ENCODE data around the gene ALKBH7. TPM values are rescaled to one million over a fixed set of nuclear protein-coding genes. Genes with fewer than 3 reads are reported as not detected.

The ALKBH7 gene
- total and polyA plus RNA-seq, 2 of the 13 experiments (the other 11 are each of a cell fraction or from before 2014, with no cell fraction given) = 29.6 to 45.9 TPM

GRCh38 chr19:6393074-6393982 lies 20.7 kb downstream of the ALKBH7 start, which contains the start of gene GTF2F1 (continued):
- TF ChIP-seq SNAPC4 (CRISPR knock-in tag; IDR thresholded peaks at IDR 0.05) = peak; percentile 28; the same call in 1 of the 2 replicates
- no peak; the same call in 1 of the 2 replicates for TF ChIP-seq JUN (CRISPR knock-in tag; IDR thresholded peaks at IDR 0.05)
- no peak for TF ChIP-seq TCF7L2 (IDR thresholded peaks at IDR 0.05; ENCODE audit: low read depth, low read length)
- TF ChIP-seq SMARCC2 (IDR thresholded peaks at IDR 0.05) = no peak
- TF ChIP-seq CSRNP1 (CRISPR knock-in tag; IDR thresholded peaks at IDR 0.05) = 0 out of 2 replicates have a peak, but pooled peaks have one; percentile 64
- TF ChIP-seq GABPA (IDR thresholded peaks at IDR 0.05; ENCODE audit: low read depth, low read length) = peak; percentile 85
- peak; percentile 96 for TF ChIP-seq GABPA (CRISPR knock-in tag; IDR thresholded peaks at IDR 0.05; ENCODE audit: low read depth)
- TF ChIP-seq PCBP1 (IDR thresholded peaks at IDR 0.05; ENCODE audit: borderline replicate concordance, low read depth, low read length) = no peak
- no peak for TF ChIP-seq ZNF512B (CRISPR knock-in tag; IDR thresholded peaks at IDR 0.05; ENCODE audit: borderline replicate concordance)
- no peak for TF ChIP-seq RNF2 (conservative IDR thresholded peaks at IDR 0.05; ENCODE audit: low read depth)
- TF ChIP-seq TBX3 (IDR thresholded peaks at IDR 0.05; ENCODE audit: borderline replicate concordance) = no peak
- no peak for TF ChIP-seq MTF1 (CRISPR knock-in tag; IDR thresholded peaks at IDR 0.05)
- peak; percentile 93 for TF ChIP-seq KAT8 (CRISPR knock-in tag; IDR thresholded peaks at IDR 0.05)
- TF ChIP-seq THRA (CRISPR knock-in tag; IDR thresholded peaks at IDR 0.05; ENCODE audit: borderline replicate concordance) = no peak
- 0 out of 2 replicates have a peak, but pooled peaks have one; percentile 61 for TF ChIP-seq ZNF768 (CRISPR knock-in tag; IDR thresholded peaks at IDR 0.05)
- no peak for TF ChIP-seq ZNF672 (CRISPR knock-in tag; IDR thresholded peaks at IDR 0.05)
- no peak for TF ChIP-seq NR1H2 (CRISPR knock-in tag; IDR thresholded peaks at IDR 0.05; ENCODE audit: borderline replicate concordance, low read depth)
- TF ChIP-seq CCDC6 (CRISPR knock-in tag; IDR thresholded peaks at IDR 0.05) = peak; percentile 60; the same call in 1 of the 2 replicates
- peak; percentile 24; the same call in 1 of the 2 replicates for TF ChIP-seq TAF1 (CRISPR knock-in tag; IDR thresholded peaks at IDR 0.05)
